GM18511 (cell line): Measurements from ENCODE around the gene FLAD1.
A peak's percentile ranks its signal among the peaks of the same experiment; 100 is the strongest.

Experiments
- ATAC-seq: cut with Tn5 transposase; IDR thresholded peaks from one replicate; pipeline ENCODE4 v1.9.1; 2021; ENCODE audit warnings: mild to moderate bottlenecking, moderate library complexity; ENCODE audit not compliant: unreplicated experiment

Gene FLAD1

DNA sequence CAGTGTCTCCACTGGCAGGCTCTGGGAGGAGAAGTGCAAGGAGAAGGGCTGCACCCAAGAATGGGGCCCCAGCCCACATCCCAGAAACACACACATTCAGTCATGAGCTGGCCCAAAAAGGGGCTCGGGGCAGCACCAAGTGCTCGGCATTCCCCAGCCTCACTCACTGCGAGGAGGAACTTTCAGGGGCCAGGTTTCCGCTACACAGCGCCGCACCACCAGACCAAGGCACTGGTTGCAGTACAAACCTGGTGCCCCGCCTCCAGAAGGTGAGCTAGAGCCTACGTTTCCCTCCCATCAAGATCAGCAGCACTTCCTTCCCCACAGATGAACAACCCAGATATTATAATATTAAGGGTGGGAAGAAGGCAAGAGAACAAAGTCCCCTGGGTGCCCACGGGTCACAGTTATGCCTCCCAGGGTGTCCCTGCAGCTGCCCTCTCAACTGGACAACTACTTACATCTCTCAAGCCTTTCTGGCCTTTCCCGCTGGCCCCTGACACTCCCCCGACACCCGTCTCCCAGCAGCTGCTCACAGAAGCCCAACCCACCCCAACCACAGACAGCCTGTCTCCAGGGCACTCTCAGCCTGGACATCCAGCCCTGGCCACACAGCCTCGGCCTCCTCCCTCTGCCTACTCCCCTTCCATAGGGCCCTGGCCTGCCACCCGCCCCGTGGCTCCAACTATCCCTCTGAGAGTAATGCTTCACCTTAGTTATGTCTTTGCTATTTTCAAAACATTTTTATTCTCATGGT lies 31.1 kb upstream of the FLAD1 start:
- ATAC-seq, result no peak

DNA sequence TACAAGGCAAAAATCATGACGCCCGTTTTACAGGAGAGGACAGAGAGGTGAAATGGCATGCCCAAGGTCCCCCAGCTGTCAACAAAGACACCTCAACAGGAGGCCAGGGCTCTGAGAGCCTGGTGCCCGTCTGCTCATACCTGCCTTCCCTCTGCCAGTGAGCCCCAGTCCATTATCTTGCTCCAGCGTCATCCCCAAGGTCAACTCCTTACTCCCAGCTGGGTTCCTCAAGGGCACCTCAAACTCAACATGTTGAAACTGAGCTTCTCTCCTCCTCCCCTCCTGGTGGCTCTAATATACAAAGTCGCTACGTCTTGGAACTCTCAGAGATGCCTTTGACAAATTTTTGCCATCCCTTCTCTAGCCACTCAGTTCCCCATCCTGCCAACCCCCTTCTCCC lies 30.5 kb upstream of the FLAD1 start:
- ATAC-seq, result no peak

DNA sequence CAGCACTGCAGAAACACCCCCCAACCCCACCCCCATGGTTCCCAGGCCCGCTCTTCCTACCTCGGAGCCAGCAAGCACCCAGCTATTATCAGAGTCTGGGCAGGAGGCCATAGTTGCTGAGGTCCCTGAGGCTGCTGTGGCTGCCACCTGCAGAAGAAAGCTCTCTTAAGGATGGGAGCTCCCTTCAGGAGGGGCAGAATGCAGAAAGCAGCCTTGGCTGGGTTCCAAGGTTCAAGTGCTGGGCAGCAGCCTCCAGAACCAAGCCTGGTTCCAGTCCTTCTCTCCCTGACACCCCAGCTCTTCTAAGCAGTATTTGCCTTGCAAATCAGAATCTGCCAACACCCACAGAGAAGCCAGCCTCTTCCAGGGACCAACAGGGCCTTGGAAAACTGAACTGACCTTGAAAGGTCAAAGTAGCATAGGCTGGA lies 29.5 kb upstream of the FLAD1 start:
- ATAC-seq, result no peak

DNA sequence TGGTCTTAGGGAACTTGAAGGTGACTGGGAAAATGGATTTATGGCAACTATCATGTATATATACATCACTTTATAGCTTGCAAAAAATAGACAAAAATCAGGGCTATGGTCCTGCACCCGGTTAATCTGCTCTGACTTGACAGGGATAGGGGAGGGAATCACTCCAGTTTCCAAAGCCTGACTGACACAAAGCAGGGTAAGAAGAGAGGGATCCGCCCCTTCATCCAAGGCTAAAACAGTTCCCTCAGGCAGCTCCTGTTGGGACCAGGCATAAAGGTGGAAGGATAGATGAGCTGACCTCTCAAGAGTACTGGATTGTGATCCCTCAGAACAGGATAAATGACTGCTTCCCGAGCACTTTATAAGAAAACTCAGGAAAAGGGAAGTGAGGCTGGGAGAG lies 28.6 kb upstream of the FLAD1 start:
- no peak for ATAC-seq

DNA sequence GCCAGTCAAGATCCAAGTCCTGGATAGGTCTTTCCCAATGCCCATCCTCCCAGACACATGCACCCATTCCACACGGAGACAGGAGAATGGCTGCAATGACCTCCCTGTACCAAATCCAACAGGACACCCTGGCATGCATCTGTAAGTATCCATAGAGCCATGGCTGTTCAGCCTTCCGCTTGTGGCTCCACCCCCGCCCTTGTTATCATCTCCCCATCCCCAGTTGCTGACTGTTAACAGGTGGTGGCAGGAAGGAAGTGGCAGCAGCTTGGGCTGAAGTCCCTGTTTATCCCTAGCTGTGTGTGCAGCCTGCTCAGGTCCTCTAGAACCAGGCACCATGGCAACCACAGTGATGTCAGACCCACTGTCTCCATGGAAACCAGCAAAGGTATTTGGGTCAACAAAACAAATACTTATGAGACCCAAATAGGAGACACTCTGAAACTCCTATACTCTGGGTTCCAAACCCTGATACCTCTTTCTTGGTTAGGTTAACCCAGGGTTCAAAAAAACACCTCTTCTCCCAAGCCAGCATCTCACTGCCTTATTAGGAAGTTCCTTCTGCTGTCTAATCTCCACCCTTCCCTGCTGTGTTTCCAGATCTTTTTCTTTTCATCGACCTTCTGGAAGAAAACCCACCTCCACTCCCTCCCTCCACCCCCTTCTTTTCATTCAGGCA lies 28.0 kb upstream of the FLAD1 start:
- peak; percentile 39 for ATAC-seq

DNA sequence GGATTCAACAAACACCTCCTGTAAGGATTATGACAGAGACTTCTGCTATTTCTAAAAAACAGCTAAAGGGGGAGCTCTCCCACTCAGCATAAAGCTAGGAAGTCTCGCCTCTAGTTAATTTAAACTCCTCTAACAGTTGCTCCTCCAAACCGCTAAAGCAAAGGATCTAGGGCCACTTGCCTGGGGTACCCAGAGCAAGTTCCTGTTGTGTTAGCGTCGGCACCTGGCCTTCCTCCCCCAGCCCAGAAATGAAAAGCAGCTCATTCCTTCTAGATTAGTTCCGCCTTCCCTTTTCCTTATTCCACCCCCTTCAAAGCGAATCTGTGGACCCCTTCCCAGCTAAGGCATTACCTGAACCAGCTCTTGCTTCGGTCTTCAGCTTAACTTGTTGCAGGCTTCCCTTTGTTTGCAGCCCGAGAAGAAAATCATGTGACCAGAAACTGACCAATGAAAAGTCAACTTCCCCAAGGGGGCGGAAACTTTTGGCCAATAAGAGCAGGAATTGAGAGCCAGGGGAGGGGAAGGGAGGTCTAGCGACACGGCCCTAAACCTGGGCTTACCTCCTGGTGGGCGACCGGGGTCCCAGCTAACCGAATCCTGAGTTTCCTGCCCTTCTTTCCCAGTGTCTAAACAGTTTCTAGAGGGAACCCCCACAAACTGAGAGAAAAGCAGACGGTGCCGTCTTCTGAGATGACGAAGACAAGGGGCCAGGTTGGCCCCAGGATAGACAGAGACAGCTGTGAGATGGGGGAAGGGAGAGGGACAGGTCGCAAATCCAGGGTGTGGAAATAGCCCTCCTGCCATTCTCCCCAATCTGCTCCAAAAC lies 27.2 kb upstream of the FLAD1 start, which contains the start of gene PBXIP1:
Gene PBXIP1, minus strand, starts transcription at position 382 of the 826 bp plus-strand sequence. CDS start 2,378 bp downstream, outside the sequence.
- ATAC-seq, result peak; percentile 77

DNA sequence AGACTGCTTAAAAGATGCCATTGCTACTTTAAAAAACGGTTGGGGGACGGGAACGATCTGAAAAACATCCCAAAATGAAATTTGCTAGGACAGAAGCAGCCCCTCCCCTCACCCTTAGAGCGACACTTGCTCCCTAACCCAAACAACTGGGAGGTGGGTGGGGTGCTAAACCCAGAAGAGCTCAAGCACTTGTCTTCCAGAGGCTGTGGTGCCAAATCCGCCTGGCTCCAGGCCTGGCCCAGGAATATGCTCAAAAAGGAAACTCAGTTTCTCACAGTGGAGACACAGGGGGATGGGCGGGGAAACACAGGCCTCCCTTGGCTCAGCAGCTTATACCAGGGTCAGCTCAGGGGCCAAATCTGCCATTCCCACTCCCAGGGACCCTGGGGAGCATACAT lies 26.6 kb upstream of the FLAD1 start:
- no peak for ATAC-seq

DNA sequence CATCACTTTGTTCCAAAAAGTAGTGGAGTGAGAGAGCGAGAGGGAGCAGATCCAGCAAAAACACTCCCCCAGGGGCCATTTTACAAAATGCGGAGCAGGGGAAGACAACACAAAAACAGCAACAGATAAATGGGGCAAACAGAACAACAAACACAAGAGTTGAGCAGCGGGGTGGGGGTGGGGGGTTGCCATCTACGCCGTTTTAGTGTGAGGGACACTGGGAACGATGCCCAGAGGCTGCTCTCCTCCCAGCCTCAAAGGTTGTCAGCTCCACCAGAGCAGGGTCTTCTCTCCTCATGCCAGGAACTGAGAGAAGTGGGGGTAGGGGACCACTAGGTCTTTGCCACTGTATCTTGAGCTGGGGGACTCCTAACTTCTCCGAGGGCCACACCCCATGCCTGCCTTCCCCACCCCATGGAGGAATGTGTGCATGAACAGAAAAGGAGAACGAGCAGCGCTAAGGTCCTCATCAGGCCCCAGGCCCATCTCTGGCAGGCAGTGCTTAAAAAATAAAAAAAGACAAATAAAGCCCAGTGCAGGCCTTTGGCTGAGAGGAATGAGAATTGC lies 26.0 kb upstream of the FLAD1 start:
- ATAC-seq, result no peak

DNA sequence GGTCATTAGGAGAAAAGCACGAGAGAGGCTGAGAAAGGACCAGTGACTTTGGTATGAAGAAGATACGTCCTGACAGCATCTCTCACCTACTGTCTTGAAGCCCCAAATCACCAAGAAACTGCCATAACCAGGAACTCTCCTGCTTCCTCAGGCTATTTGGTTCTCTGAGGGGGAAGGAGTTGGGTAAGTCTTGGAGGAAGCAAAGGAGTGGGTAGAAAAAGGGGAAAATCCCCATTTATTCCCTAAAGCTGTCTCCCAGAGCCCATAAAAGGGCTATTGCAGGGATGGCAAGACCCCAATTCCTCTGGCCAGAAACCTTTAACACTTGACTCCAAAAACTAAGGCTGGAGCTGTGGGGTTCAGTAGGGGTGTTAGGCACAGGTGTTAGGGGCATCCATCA lies 25.1 kb upstream of the FLAD1 start:
- no peak for ATAC-seq

DNA sequence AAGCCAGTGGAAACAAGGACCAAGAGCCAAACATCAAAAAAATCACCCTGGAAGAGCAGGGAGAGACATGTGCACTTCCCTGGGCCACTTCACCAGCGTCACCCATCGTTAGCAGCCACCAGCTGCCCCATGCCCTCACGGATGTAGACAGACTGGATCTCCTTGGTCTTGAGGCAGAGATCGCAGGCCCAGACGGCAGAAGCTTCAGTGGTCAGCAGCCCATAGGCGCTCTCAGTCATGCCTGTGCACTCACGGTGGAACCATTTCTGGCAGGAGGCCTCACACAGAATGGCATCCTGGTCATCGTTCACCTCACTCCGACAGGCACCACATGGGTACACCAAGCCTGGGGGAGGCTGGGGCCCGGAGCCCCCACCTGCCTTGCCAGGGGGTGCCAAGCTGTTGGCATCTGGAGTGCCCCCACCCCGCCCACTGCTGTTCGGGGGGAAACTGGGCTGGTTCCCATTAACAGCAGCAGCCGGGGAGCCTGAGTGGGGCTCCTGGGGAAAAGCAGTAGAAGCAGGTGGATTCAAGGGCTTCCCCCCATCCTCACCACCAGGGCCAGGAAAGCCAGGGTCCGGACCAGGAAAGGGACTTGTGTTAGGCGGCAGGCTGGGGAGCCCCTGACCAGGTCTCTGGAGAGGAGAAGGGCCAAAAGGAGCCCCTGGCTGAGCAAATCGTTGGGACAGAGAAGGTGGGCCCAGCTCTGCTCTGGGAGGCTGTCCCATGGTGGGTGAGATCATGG lies 24.3 kb upstream of the FLAD1 start:
- no peak for ATAC-seq

DNA sequence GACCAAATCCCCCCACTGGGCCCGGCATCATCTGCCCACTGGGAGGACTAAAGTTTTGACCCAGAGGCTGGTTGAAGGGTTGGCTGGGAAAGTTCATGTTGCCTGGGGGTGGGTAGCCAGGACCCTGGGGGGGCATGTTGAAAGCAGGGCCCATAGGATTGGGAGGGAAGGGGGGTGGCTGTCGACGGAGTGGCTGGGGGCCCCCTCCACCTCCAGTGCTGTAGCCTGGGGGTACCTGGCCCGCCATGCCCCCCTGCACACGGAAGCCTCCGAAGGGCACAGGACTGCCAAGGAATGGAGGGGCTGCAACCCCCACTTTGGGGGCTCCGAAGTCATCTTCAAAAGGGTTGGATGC lies 23.7 kb upstream of the FLAD1 start:
- no peak for ATAC-seq

DNA sequence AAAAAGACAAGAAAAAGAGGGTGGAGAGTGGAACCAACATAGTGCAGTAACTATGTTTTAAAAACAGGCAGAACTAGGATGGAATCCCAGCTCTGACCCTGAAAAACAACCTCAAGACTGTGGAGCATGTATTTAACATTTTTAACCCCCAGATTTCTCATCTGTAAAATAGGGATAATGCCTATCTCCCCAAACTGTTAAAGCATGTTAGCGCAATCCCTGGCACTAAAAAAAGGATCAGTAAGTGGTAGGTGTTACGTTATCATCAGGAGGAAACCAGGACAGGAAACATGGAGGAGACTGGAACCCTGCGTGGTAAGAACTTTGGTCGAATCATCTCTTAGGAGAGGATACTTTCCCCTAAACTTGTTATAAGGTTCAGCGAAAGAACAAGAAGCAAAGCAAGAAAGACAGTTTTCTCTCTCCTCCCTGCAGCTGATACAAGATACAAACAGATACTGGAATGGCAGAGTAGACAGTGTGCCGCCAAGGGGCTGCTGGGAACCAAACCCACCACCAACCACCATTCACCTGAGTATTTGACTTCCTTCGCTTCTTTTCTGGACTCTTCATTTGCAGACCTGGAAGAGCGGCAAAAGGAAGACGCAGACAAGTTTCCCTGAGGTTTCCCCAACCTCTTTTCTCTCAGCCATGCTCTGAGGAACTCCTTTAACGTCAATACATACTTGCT lies 22.6 kb upstream of the FLAD1 start:
- ATAC-seq, result no peak

DNA sequence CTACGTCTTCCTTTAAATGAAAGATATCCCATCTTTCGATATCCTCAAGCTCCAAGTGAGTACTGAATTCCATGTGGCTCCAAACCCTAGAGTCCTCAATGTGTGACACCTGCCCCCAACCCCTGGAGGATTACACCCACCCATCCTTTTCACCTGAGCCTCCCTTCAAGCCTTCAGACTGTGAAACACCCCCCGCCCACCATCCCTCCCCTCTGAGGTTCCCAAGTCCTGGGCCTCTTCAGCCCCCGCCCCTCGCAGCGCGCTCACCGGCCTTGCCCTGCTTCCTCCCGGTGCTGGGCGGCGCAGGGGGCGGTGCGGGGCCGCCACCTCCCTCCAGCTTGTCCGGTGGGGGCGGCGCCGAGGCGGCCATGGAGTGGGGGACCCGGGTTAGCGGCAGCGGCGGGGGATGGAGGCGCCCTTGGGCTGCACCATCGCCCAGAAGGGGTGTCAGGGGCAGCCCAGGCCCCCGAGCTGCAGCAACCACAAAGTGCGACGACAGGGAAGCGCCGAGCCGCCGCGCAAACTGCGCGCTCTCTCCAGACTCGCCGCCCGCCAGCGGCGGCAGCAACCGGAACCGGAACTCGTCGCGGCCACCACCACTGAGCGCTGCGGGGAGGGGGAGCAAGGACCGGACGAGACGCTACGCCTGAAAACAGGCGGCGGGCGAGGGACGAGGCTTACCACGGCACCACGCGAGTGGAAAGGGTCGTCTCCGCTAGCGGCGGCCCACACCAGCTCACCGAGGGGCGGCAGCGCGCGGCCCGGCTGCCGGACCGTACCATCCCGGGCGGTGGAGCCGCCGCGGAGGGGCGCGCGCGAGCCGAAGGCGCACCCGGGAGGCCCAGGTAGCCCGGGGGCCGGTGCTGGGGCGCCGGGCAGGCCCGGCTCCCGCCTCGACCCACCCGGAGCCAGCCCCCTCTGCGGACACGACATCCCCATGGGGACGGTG lies 21.7 kb upstream of the FLAD1 start, which contains the start of gene PYGO2:
Gene PYGO2, minus strand, starts transcription at position 576 of the 949 bp plus-strand sequence. Its CDS starts 206 bp downstream, at position 370.
- ATAC-seq, result peak; percentile 83

DNA sequence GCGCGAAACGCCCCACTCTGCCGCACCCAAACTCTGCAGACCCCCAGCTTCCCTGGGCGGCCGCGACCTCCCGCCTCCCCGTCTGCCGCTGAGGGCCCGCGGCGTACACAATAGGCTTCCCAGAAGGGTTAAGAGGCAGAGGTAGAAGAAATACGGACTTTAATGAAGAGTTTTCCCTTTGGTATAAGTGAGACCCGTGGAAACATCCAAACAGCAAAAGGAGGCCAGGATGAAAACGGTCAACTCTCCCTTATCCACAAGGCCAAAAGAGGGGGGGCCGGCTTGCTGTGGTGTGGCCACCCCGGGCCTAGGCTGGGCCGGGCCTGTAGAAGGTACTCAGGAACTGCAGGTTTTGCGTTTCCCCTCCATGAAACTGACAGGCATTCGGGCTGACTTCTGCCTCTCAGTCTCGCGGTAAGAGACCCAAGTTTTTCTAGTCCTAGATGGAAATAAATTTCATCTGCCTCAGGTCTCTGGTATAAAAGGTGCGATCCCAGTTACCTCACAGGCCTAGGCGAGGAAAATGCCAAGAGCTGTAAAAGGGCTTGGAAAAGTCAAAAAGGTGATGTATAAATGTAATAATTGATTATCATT lies 20.9 kb upstream of the FLAD1 start:
- ATAC-seq, result no peak

DNA sequence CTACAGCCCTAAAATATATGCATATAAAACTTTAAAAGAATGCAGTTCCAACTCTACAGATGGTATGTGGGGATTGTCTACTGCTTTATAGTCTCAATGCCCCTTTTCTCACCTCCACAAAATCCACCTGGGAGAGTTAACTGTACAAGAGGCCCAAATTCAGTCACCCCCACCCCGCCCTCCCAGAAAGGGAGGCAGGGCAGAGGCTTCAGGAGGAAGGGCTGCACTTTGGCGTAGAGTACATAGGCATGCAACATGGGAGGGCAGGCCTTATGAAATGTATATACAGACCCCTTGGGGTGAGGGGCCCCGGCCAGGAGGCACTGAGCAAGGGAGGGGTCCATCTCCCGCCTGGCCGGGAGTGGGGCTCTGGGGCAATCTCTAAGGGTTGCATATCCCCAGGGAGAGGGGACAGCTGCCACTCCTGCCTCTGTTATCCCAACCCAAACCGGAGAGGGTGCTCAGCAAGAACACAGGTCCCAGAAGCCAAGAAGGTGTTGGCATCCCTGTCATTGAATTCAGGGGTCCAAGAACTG lies 20.3 kb upstream of the FLAD1 start:
- no peak for ATAC-seq

DNA sequence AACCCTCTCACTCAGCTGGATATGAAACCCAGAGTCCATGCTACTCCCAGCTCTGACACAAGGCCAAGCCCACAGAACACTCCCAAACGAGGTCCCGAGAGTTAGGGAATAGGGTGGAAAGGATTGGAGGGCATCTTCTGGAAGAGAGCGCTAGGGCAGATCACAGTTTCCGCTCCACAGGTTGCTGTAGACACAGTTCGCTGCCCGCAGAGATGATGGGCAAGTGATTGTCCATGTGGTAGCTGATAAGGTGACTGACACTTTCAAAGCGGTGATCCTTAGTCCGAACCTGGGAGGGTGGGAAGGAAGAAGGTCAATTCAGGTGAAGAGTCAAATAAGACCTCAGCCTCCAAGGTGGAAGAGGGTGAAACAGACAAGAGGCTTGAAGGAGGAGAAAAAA lies 19.5 kb upstream of the FLAD1 start:
- no peak for ATAC-seq

DNA sequence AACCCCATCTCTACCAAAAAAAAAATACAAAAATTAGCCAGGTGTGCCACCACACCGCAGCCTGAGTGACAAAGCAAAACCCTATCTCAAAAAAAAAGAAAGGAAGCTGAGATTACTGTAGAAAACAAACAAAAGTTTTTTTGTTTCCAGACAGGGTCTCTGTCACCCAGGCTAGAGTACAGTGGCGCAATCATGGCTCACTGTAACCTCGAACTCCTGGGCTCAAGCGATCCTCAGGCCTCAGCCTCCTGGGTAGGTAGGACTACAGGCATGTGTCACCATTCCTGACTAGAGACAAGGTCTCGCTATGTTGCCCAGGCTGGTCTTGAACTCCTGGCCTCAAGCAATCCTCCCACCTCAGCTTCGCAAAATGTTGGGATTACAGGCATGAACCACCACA lies 18.8 kb upstream of the FLAD1 start:
- no peak for ATAC-seq

DNA sequence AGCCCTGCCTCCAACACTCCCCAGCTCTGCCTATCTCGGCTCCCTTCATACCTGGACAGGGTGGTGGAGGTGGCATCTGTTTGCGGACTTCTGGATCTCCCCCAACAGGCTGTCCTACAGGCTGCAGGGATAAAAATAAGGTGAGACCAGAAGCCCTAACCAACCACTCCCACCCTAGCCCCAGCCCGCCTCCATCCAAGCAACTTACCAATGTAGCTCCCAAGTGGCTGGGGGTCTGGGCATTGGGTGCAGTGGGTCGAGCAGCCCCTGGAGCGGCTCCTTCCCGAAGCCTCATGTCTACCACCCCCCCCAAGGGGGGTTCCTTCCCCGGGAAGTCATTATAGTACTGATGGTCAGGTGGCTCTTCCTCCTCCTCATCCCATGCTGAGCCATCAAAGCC lies 17.0 kb upstream of the FLAD1 start:
- ATAC-seq, result no peak
